GM23338 (cell line): ENCODE data around the gene ABCA12. TPM values are rescaled to one million over a fixed set of nuclear protein-coding genes. Genes with fewer than 3 reads are reported as not detected.

ENCODE experiments used
- ATAC-seq: fragments of 200-7000 bp; cut with Tn5 transposase; 3 replicates; pipeline ENCODE4 v1.9.1; 2020
- DNase-seq: peaks from one replicate; pipeline ENCODE4 v3.0.0-alpha.2; 2015; ENCODE audit warnings: low spot score
- H2AFZ ChIP-seq: fragments of 200-600 bp; sonication (generic); 2 replicates; pipeline ENCODE4 v1.8.0; 2016; ENCODE audit warnings: antibody characterized with exemption, mild to moderate bottlenecking, moderate library complexity
- H3F3A ChIP-seq: fragments of 200-600 bp; sonication (generic); replicated peaks from 2 replicates; pipeline ENCODE4 v1.8.0; 2017; ENCODE audit warnings: antibody characterized with exemption, mixed run types, low read depth
- H3K27ac ChIP-seq: fragments of 200-600 bp; sonication (generic); 2 replicates; pipeline ENCODE4 v1.6.1; 2016; ENCODE audit warnings: low read depth
- H3K27me3 ChIP-seq: fragments of 200-600 bp; sonication (generic); 2 replicates; pipeline ENCODE4 v1.8.0; 2016; ENCODE audit warnings: mild to moderate bottlenecking, mixed run types, moderate library complexity; ENCODE audit not compliant: insufficient read depth
- H3K36me3 ChIP-seq: fragments of 200-600 bp; sonication (generic); 2 replicates; pipeline ENCODE4 v1.8.0; 2016; ENCODE audit warnings: mild to moderate bottlenecking; ENCODE audit not compliant: insufficient read depth
- H3K4me1 ChIP-seq: fragments of 200-600 bp; sonication (generic); 2 replicates; pipeline ENCODE4 v1.8.0; 2016; ENCODE audit warnings: mild to moderate bottlenecking, moderate library complexity; ENCODE audit not compliant: insufficient read depth
- H3K4me2 ChIP-seq: fragments of 200-600 bp; sonication (generic); 2 replicates; pipeline ENCODE4 v1.7.1; 2017; ENCODE audit warnings: mixed run types
- H3K4me3 ChIP-seq: fragments of 200-600 bp; sonication (generic); 2 replicates; pipeline ENCODE4 v1.6.1; 2016; ENCODE audit warnings: mixed run types
- H3K79me2 ChIP-seq: fragments of 200-600 bp; sonication (generic); replicated peaks from 2 replicates; pipeline ENCODE4 v1.8.0; 2017; ENCODE audit warnings: mild to moderate bottlenecking; ENCODE audit not compliant: insufficient read depth
- H3K9me2 ChIP-seq: fragments of 200-600 bp; sonication (generic); 2 replicates; pipeline ENCODE4 v1.8.0; 2017; ENCODE audit not compliant: insufficient read depth
- H4K20me1 ChIP-seq: fragments of 200-600 bp; sonication (generic); replicated peaks from 2 replicates; pipeline ENCODE4 v1.8.0; 2017; ENCODE audit warnings: mild to moderate bottlenecking; ENCODE audit not compliant: insufficient read depth
- H3K27ac Mint-ChIP-seq: 2 replicates; pipeline ENCODE4 v1.8.0; 2020; ENCODE audit warnings: inconsistent platforms, mild to moderate bottlenecking, moderate library complexity, mixed read lengths
- H3K27me3 Mint-ChIP-seq: 3 replicates; pipeline ENCODE4 v1.8.0; 2022; ENCODE audit warnings: low read depth, mild to moderate bottlenecking, moderate library complexity, mixed read lengths, inconsistent platforms; ENCODE audit not compliant: insufficient read depth, poor library complexity
- H3K36me3 Mint-ChIP-seq: 3 replicates; pipeline ENCODE4 v1.8.0; 2021; ENCODE audit warnings: low read depth, mild to moderate bottlenecking, inconsistent platforms, moderate library complexity, mixed read lengths
- H3K4me1 Mint-ChIP-seq: 3 replicates; pipeline ENCODE4 v1.8.0; 2020; ENCODE audit warnings: mild to moderate bottlenecking, inconsistent platforms, mixed read lengths
- H3K4me3 Mint-ChIP-seq: 3 replicates; pipeline ENCODE4 v1.8.0; 2021; ENCODE audit warnings: moderate library complexity, mild to moderate bottlenecking, inconsistent platforms, mixed read lengths
- H3K9me3 Mint-ChIP-seq: 3 replicates; pipeline ENCODE4 v1.8.0; 2020; ENCODE audit warnings: moderate library complexity, mild to moderate bottlenecking, inconsistent platforms, mixed read lengths
- ETS1 ChIP-seq: IDR thresholded peaks from 2 replicates; pipeline ENCODE4 v1.6.1; 2016; ENCODE audit warnings: antibody characterized with exemption
- ZNF462 ChIP-seq: fragments of 250-450 bp; sonication (Bioruptor Pico); IDR thresholded peaks from 2 replicates; pipeline ENCODE4 v1.5.0; 2020; ENCODE audit warnings: mild to moderate bottlenecking, moderate library complexity
- polyA plus RNA-seq: library from polyadenylated mRNA; unstranded; fragments of >200 nt; fragmentation: Nextera tagmentation; extraction: Ambion mirVana; gene quantifications from 2 replicates; pipeline ENCODE4 v1.2.1, GENCODE V29; 2016
- total RNA-seq: library from RNA; depleted of rRNA; stranded (reverse); fragments of >200 nt; shearing (Covaris generic); gene quantifications from 2 replicates; pipeline ENCODE4 v1.2.3, GENCODE V29; 2014
- TF ChIP-seq, protein P1 (sequence below): IDR thresholded peaks from one replicate; pipeline ENCODE4 v1.6.1; 2018; ENCODE audit warnings: antibody characterized with exemption; ENCODE audit not compliant: unreplicated experiment

The ABCA12 gene
- total and polyA plus RNA-seq, 2 experiments from 2014 or later = 0.05 to 0.10 TPM

DNA sequence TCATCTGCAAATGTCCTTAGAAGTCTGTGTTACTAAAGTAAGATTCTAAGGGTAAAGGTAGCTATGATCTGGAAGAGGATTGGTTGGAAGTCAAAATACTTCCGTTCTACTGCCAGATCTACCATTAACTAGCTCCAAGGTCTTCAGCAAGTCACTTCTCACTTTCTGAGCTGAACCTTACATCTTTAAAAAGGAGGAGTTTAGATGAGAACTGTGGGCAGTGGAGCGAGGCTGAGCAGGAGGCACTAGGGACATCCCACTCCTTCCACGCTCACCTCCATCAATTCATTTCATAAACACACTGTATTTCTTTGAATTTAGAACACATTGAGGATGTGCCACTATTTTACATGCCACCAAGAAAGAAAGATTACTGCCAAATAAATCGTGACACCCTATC, 143.0 kb downstream of the ABCA12 start (continued):
- TF ChIP-seq, protein P1, sequence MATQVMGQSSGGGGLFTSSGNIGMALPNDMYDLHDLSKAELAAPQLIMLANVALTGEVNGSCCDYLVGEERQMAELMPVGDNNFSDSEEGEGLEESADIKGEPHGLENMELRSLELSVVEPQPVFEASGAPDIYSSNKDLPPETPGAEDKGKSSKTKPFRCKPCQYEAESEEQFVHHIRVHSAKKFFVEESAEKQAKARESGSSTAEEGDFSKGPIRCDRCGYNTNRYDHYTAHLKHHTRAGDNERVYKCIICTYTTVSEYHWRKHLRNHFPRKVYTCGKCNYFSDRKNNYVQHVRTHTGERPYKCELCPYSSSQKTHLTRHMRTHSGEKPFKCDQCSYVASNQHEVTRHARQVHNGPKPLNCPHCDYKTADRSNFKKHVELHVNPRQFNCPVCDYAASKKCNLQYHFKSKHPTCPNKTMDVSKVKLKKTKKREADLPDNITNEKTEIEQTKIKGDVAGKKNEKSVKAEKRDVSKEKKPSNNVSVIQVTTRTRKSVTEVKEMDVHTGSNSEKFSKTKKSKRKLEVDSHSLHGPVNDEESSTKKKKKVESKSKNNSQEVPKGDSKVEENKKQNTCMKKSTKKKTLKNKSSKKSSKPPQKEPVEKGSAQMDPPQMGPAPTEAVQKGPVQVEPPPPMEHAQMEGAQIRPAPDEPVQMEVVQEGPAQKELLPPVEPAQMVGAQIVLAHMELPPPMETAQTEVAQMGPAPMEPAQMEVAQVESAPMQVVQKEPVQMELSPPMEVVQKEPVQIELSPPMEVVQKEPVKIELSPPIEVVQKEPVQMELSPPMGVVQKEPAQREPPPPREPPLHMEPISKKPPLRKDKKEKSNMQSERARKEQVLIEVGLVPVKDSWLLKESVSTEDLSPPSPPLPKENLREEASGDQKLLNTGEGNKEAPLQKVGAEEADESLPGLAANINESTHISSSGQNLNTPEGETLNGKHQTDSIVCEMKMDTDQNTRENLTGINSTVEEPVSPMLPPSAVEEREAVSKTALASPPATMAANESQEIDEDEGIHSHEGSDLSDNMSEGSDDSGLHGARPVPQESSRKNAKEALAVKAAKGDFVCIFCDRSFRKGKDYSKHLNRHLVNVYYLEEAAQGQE = no peak
- TF ChIP-seq ZNF462 (CRISPR knock-in tag) = no peak

GRCh38 chr2:214992911-214993310, 145.5 kb downstream of the ABCA12 start:
- Histone ChIP-seq H3K27me3 (no peaks in the 10 kb centered on the region), H2AFZ (no peak overlapping the region), H3K4me3 (no peak overlapping the region), H3K9me2 (no peaks in the 10 kb centered on the region), H3F3A (no peaks in the 10 kb centered on the region), H3K4me1 (no peaks in the 10 kb centered on the region), H4K20me1 (no peaks in the 10 kb centered on the region), H3K27ac (no peak overlapping the region), H3K36me3 (no peaks in the 10 kb centered on the region), H3K79me2 (no peaks in the 10 kb centered on the region), H3K4me2 (no peak overlapping the region)
- Mint-ChIP-seq H3K36me3 (no peaks in the 10 kb centered on the region), H3K9me3 (no peaks in the 10 kb centered on the region), H3K27ac (no peak overlapping the region), H3K4me1 (peaks cover 9% of the 10 kb centered on the region), H3K4me3 (no peak overlapping the region), H3K27me3 (no peaks in the 10 kb centered on the region)
- DNase-seq (no peak), ATAC-seq (no peak)
- TF ChIP-seq ZNF462 (CRISPR knock-in tag) (no peak), ETS1 (no peak)
